Trophoblast cell (in vitro differentiated cells and primary cell): ENCODE results near the gene COBLL1.

Source experiments
- DNase-seq, 2 donors: peaks; one replicate each; pipeline ENCODE4 v3.0.0-alpha.2; 2016
- H2AFZ ChIP-seq: 2 replicates; pipeline ENCODE4 v1.6.1; 2013; ENCODE audit warnings: low read length, moderate library complexity, mild to moderate bottlenecking; ENCODE audit not compliant: insufficient read depth, poor library complexity
- H2AK5ac ChIP-seq: 2 replicates; pipeline ENCODE4 v1.6.1; 2013; ENCODE audit warnings: mild to moderate bottlenecking, low read length
- H2BK120ac ChIP-seq: 2 replicates; pipeline ENCODE4 v1.6.1; 2013; ENCODE audit warnings: low read length, mild to moderate bottlenecking, moderate library complexity; ENCODE audit not compliant: insufficient read depth, poor library complexity
- H2BK12ac ChIP-seq: 2 replicates; pipeline ENCODE4 v1.6.1; 2013; ENCODE audit warnings: mild to moderate bottlenecking, low read length, moderate library complexity
- H2BK5ac ChIP-seq: 2 replicates; pipeline ENCODE4 v1.6.1; 2013; ENCODE audit warnings: low read length, low read depth, moderate library complexity, mild to moderate bottlenecking; ENCODE audit not compliant: poor library complexity
- H3K14ac ChIP-seq: 2 replicates; pipeline ENCODE4 v1.6.1; 2013; ENCODE audit warnings: mild to moderate bottlenecking, low read length
- H3K18ac ChIP-seq: 2 replicates; pipeline ENCODE4 v1.6.1; 2013; ENCODE audit warnings: mild to moderate bottlenecking, low read length
- H3K23ac ChIP-seq: 2 replicates; pipeline ENCODE4 v1.6.1; 2013; ENCODE audit warnings: low read length
- H3K27ac ChIP-seq: 2 replicates; pipeline ENCODE4 v1.5.1; 2013; ENCODE audit warnings: low read depth, mild to moderate bottlenecking, inconsistent platforms, low read length, moderate library complexity
- H3K27me3 ChIP-seq: 2 replicates; pipeline ENCODE4 v1.6.1; 2013; ENCODE audit warnings: inconsistent platforms, mild to moderate bottlenecking, low read length, moderate library complexity; ENCODE audit not compliant: insufficient read depth
- H3K36me3 ChIP-seq, 2 experiments: 1 replicate in 1 of 2; 2 replicates in 1 of 2; pipeline ENCODE4 v1.6.1; 2013; ENCODE audit warnings: low read length in 2 of 2, mild to moderate bottlenecking in 2 of 2, moderate library complexity in 1 of 2; ENCODE audit not compliant: insufficient read depth in 2 of 2, control insufficient read depth in 1 of 2
- H3K4ac ChIP-seq: 2 replicates; pipeline ENCODE4 v1.6.1; 2013; ENCODE audit warnings: low read depth, mild to moderate bottlenecking, low read length, moderate library complexity
- H3K4me1 ChIP-seq, 2 experiments: 1 replicate in 1 of 2; 2 replicates in 1 of 2; pipeline ENCODE4 v1.6.1; 2013; ENCODE audit warnings: low read length in 2 of 2, mild to moderate bottlenecking in 2 of 2, moderate library complexity in 1 of 2; ENCODE audit not compliant: insufficient read depth in 2 of 2, control insufficient read depth in 1 of 2
- H3K4me2 ChIP-seq: 2 replicates; pipeline ENCODE4 v1.6.1; 2013; ENCODE audit warnings: inconsistent platforms, mild to moderate bottlenecking, low read length, moderate library complexity
- H3K4me3 ChIP-seq: 2 replicates; pipeline ENCODE4 v1.5.1; 2013; ENCODE audit warnings: mild to moderate bottlenecking, low read depth, low read length, inconsistent platforms
- H3K79me1 ChIP-seq: one replicate; pipeline ENCODE4 v1.6.1; 2013; ENCODE audit warnings: low read length
- H3K79me2 ChIP-seq: 2 replicates; pipeline ENCODE4 v1.6.1; 2013; ENCODE audit warnings: low read length, mild to moderate bottlenecking; ENCODE audit not compliant: control insufficient read depth, insufficient read depth, poor library complexity
- H3K9ac ChIP-seq: 2 replicates; pipeline ENCODE4 v1.6.1; 2013; ENCODE audit warnings: mild to moderate bottlenecking, low read length
- H3K9me3 ChIP-seq: 2 replicates; pipeline ENCODE4 v1.6.1; 2013; ENCODE audit warnings: low read depth, mild to moderate bottlenecking, control low read depth, inconsistent platforms, low read length; ENCODE audit not compliant: insufficient read depth
- H4K12ac ChIP-seq: 2 replicates; pipeline ENCODE4 v1.6.1; 2013; ENCODE audit warnings: low read depth, mild to moderate bottlenecking, low read length, moderate library complexity
- H4K8ac ChIP-seq: 2 replicates; pipeline ENCODE4 v1.6.1; 2013; ENCODE audit warnings: low read depth, mild to moderate bottlenecking, low read length, moderate library complexity
- H4K91ac ChIP-seq: one replicate; pipeline ENCODE4 v1.6.1; 2013; ENCODE audit warnings: low read depth, mild to moderate bottlenecking, low read length, moderate library complexity
- WGBS: extraction: QIAGEN DNeasy Blood & Tissue Kit; methylation state at CpG from one replicate; pipeline ENCODE4 v1.1.7; 2013; ENCODE audit warnings: missing lambda C conversion rate; ENCODE audit not compliant: insufficient read length, insufficient coverage; ENCODE audit errors: extremely low coverage; 5-methylcytosine and 5-hydroxymethylcytosine counted together

The COBLL1 gene

DNA sequence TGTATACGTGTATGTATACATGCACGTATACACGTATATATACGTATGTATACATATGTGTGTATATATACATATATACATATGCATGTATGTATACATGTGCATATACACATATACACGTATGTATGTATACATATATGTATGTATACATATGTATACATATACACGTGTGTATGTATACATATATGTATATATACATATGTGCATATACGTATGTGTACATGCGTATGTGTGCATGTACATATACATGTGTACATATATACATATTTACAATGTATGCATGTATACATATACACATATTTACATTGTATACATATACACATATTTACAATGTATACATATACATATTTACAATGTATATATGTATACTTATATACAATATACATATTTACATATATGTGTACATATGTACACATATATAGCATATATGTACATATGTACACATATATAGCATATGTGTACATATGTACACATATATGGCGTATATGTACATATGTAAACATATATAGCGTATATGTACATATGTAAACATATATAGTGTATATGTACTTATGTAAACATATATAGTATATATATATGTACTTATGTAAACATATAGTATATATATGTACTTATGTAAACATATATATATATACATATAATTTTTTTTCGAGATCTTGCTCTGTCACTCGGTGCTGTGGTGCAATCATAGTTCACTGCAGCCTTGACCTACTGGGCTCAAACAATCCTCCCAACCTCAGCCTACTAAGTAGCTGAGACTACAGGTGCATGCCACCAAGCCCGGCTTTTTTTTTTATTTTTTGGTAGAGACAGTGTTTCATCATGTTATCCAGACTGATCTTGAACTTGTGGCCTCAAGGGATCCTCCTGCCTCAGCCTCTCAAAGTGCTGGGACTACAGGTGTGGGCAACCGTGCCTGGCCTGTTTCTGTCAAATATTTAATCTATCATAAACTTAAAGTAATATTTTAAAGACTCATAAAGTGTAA is 23.2 kb downstream of the COBLL1 start:
- Histone ChIP-seq H3K79me2 (no peaks in the 10 kb centered on the region), H4K12ac (no peak overlapping the region), H3K79me1 (peaks cover 7% of the 10 kb centered on the region), H3K23ac (no peak overlapping the region), H3K4me2 (no peak overlapping the region), H2BK120ac (no peak overlapping the region), H3K18ac (no peak overlapping the region), H3K4me1 (peaks cover 13% of the 10 kb centered on the region in 2 experiments), H3K4me3 (no peak overlapping the region), H4K91ac (no peak overlapping the region), H3K36me3 (no peaks in the 10 kb centered on the region), H3K27ac (no peak overlapping the region), H2AK5ac (no peak overlapping the region), H3K9ac (no peak overlapping the region), H2BK5ac (no peak overlapping the region), H3K4ac (no peak overlapping the region), H2AFZ (no peak overlapping the region), H2BK12ac (no peak overlapping the region), H4K8ac (no peak overlapping the region), H3K27me3 (no peaks in the 10 kb centered on the region), H3K14ac (no peak overlapping the region), H3K9me3 (no peaks in the 10 kb centered on the region)
- no peak for DNase-seq
- WGBS, result no CpG with 5 or more reads among the region's 14 CpGs

GRCh38 chr2:164816900-164817299 is 24.7 kb downstream of the COBLL1 start:
- H3K23ac ChIP-seq, result no peak overlapping the region
- no peak overlapping the region for H3K9ac ChIP-seq
- peaks cover 9 to 10% of the 10 kb centered on the region in 2 experiments for H3K4me1 ChIP-seq
- no peaks in the 10 kb centered on the region for H3K36me3 ChIP-seq
- peak overlapping the region; percentile 73 for H2BK5ac ChIP-seq
- no peaks in the 10 kb centered on the region for H3K27me3 ChIP-seq
- peaks cover 3% of the 10 kb centered on the region for H3K79me1 ChIP-seq
- H2BK12ac ChIP-seq, result no peak overlapping the region
- H3K9me3 ChIP-seq, result no peaks in the 10 kb centered on the region
- no peak overlapping the region for H4K12ac ChIP-seq
- no peaks in the 10 kb centered on the region for H3K79me2 ChIP-seq
- no peak overlapping the region for H3K4me3 ChIP-seq
- H3K4ac ChIP-seq, result peak overlapping the region; percentile 35
- H3K14ac ChIP-seq, result no peak overlapping the region
- DNase-seq, result no peak
- H3K27ac ChIP-seq, result peak overlapping the region; percentile 15
- peak overlapping the region; percentile 7 for H2AK5ac ChIP-seq
- peak overlapping the region; percentile 79 for H4K8ac ChIP-seq
- H2AFZ ChIP-seq, result no peak overlapping the region
- peak overlapping the region; percentile 4 for H4K91ac ChIP-seq
- H2BK120ac ChIP-seq, result peak overlapping the region; percentile 86
- no peak overlapping the region for H3K18ac ChIP-seq
- no peak overlapping the region for H3K4me2 ChIP-seq

DNA sequence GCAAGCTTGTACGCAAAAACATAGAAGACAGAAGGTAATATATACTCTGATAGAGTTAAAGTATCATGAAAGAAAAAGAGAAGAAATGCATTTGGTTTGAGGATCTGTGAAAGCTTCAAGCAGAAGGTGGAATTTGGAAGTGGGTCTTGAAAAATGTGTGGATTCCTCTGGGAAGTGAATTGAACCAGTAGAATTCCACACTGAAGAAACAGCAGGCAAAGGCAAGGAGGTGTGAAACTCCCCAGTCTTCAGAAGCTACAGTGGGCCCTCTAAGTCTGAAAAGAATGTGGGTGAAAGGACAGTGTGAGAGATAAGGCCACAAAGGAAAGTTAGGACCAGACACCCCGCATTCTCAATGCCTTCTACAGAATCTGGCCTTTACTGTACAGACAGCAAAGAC is 25.6 kb downstream of the COBLL1 start:
- H3K18ac ChIP-seq, result no peak overlapping the region
- peaks cover 9 to 10% of the 10 kb centered on the region in 2 experiments for H3K4me1 ChIP-seq
- no peaks in the 10 kb centered on the region for H3K36me3 ChIP-seq
- H3K4ac ChIP-seq, result peak overlapping the region; percentile 50
- DNase-seq, result peak in 1 of 2 donors; percentile 58
- H3K9me3 ChIP-seq, result no peaks in the 10 kb centered on the region
- H3K9ac ChIP-seq, result no peak overlapping the region
- no peak overlapping the region for H3K14ac ChIP-seq
- H3K79me2 ChIP-seq, result no peaks in the 10 kb centered on the region
- no peak overlapping the region for H2AK5ac ChIP-seq
- H4K12ac ChIP-seq, result no peak overlapping the region
- peaks cover 3% of the 10 kb centered on the region for H3K79me1 ChIP-seq
- no peak overlapping the region for H4K91ac ChIP-seq
- WGBS, result no CpG with 5 or more reads among the region's 2 CpGs
- peak overlapping the region; percentile 29 for H4K8ac ChIP-seq
- H2BK12ac ChIP-seq, result no peak overlapping the region
- no peak overlapping the region for H3K23ac ChIP-seq
- no peak overlapping the region for H3K4me3 ChIP-seq
- H2AFZ ChIP-seq, result no peak overlapping the region
- peak overlapping the region; percentile 68 for H3K27ac ChIP-seq
- H2BK120ac ChIP-seq, result no peak overlapping the region
- H2BK5ac ChIP-seq, result peak overlapping the region; percentile 80
- H3K27me3 ChIP-seq, result no peaks in the 10 kb centered on the region
- H3K4me2 ChIP-seq, result no peak overlapping the region

DNA sequence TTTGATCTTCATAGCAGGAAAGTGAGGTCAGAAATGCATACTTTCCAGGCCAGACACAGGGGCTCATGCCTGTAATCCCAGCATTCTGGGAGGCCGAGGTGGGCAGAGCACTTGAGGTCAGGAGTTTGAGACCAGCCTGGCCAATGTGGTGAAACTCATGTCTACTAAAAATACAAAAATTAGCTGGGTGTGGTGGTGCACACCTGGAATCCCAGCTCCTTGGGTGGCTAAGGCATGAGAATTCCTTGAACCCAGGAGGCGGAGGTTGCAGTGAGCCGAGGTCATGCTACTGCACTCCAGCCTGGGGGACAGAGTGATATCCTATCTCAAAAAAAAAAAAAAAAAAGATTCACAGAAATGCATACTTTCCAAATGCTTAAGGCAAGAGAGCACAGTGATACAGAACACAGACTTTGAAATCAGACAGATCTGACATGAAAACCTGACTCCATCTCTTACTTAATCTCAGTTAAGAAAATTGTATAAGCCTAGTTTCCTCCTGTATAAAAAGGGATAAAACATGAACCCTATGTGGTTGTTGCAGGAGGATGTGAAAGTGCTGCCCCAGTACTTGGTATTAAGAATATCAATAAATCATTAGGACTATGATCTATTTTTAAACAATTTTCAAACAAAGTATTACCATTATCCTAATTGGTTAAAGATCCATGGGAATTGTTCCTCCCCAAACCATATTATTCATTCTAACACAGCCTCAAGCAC is 26.4 kb downstream of the COBLL1 start:
- peaks cover 3% of the 10 kb centered on the region for H3K79me1 ChIP-seq
- no peak overlapping the region for H3K4me2 ChIP-seq
- no peak overlapping the region for H2BK120ac ChIP-seq
- H3K36me3 ChIP-seq, result no peaks in the 10 kb centered on the region
- peaks cover 9 to 10% of the 10 kb centered on the region in 2 experiments for H3K4me1 ChIP-seq
- H2BK5ac ChIP-seq, result peak overlapping the region; percentile 27
- H3K27ac ChIP-seq, result peak overlapping the region; percentile 39
- no peaks in the 10 kb centered on the region for H3K79me2 ChIP-seq
- DNase-seq, result peak; percentile 69 to 76
- H3K4ac ChIP-seq, result no peak overlapping the region
- no peak overlapping the region for H4K8ac ChIP-seq
- H2AFZ ChIP-seq, result no peak overlapping the region
- no peaks in the 10 kb centered on the region for H3K27me3 ChIP-seq
- no peak overlapping the region for H3K14ac ChIP-seq
- no peaks in the 10 kb centered on the region for H3K9me3 ChIP-seq
- H4K91ac ChIP-seq, result no peak overlapping the region
- H2BK12ac ChIP-seq, result no peak overlapping the region
- no CpG with 5 or more reads among the region's 3 CpGs for WGBS
- H3K9ac ChIP-seq, result no peak overlapping the region
- H3K4me3 ChIP-seq, result no peak overlapping the region
- H4K12ac ChIP-seq, result no peak overlapping the region
- H2AK5ac ChIP-seq, result no peak overlapping the region
- no peak overlapping the region for H3K23ac ChIP-seq
- no peak overlapping the region for H3K18ac ChIP-seq
